HFF-Myc (cell line): ENCODE data around the gene CBLN3.
"Not testable (repeated sequence)": the region's sequence is repeated elsewhere in the genome, so short reads cannot be mapped to it uniquely, and the experiment has no call there.

Experiments
- DNase-seq: peaks from one replicate; pipeline ENCODE4 v3.0.0-alpha.2; 2011; ENCODE audit warnings: low read depth; ENCODE audit errors: extremely low read depth
- H3K4me3 ChIP-seq: replicated peaks from 2 replicates; pipeline ENCODE4 v1.5.1; 2011; ENCODE audit warnings: low read depth, mild to moderate bottlenecking, control low read depth, low read length
- TF ChIP-seq, protein P1 (sequence below): IDR thresholded peaks from 2 replicates; pipeline ENCODE4 v1.5.1; 2012; ENCODE audit warnings: mild to moderate bottlenecking, low read depth, low read length, control low read depth; ENCODE audit errors: missing control alignments

The CBLN3 gene

DNA sequence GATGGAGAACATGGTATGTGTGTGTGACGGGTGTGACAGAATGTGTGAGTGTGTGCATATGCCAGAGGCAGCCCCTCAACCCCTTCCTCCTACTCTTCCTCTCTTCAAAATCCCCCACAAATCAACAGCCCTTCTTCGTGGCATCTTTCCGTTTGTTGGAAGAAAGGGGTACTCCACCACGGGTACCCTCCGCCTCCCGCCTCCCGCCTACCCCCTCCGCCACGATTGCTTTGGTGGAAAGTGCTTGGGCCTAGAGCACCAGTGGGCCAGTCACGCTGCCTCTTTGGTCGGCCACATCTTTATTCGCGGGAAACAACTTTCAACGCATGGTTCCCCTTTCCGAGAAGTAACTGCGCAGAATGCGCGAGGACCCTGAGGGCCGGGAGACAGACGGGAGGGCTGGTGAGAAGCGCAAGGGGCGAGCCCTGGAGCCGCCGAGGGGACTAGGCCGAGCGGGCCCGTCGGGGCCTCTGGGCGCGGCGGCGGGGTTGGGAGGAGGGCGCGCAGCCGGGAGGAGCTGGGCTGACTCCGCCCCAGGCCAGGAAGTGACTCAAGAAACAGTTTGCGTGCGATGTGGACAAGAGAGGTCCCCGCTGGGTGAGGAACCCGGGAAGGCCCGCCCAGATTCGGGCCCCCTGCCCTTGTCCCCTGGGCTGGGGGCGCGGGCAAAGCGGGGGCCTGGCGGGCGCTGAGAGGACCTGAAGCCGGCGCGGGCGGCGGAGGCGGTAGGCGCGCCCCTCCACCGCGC is at the start of gene CBLN3, which contains the start of gene KHNYN:
CBLN3 (minus strand) TSS at position 274 of the 748 bp plus-strand sequence. CDS start 614 bp downstream, outside the sequence.
KHNYN (plus strand) TSS at position 560 of the 748 bp plus-strand sequence. CDS start 777 bp downstream, outside the sequence.
- peak; percentile 70 for DNase-seq
- peak within 1 kb of the TSS; percentile 61 for H3K4me3 ChIP-seq
- TF ChIP-seq, protein P1, sequence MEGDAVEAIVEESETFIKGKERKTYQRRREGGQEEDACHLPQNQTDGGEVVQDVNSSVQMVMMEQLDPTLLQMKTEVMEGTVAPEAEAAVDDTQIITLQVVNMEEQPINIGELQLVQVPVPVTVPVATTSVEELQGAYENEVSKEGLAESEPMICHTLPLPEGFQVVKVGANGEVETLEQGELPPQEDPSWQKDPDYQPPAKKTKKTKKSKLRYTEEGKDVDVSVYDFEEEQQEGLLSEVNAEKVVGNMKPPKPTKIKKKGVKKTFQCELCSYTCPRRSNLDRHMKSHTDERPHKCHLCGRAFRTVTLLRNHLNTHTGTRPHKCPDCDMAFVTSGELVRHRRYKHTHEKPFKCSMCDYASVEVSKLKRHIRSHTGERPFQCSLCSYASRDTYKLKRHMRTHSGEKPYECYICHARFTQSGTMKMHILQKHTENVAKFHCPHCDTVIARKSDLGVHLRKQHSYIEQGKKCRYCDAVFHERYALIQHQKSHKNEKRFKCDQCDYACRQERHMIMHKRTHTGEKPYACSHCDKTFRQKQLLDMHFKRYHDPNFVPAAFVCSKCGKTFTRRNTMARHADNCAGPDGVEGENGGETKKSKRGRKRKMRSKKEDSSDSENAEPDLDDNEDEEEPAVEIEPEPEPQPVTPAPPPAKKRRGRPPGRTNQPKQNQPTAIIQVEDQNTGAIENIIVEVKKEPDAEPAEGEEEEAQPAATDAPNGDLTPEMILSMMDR = no peak

DNA sequence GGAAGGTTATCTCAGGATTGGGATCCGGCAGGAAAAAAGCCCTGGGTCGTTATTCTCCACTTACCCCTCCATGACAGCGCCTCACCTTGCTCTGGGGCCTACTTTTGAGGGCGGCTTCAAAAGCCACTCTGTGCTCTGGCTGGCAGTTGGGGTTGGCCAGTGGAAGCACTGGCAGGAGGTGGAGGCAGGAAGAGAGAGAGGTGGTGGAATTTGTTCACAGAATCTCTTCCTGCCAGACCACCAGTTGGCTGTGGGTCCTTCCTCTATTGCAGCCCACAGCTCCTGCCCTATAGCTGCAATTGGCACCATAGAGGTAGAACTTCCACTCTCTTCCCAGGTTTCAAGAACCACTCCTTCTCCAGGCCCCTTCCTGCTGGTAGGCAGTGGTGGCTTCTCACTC is 45.8 kb upstream of the CBLN3 start:
- no peak for DNase-seq
- TF ChIP-seq, protein P1 = no peak
- no peak overlapping the region for H3K4me3 ChIP-seq

DNA sequence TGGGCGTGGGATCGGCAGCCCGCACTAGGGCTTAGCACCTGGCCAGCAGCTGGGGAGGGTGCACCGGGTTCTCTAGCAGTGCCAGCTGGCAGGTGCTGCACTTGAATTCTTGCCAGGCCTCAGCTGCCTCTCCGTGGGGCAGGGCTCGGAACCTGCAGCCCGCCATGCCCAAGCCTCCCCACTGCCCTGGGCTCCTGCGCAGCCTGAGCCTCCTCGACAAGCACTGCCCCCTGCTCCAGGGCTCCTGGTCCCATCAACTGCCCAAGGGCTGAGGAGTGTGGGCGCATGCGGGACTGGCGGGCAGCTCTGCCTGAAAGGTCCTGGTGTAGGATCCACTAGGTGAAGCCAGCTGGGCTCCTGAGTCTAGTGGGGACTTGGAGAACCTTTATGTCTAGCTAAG is 43.7 kb upstream of the CBLN3 start:
- no peak overlapping the region for H3K4me3 ChIP-seq
- TF ChIP-seq, protein P1 = no peak
- DNase-seq = no peak

DNA sequence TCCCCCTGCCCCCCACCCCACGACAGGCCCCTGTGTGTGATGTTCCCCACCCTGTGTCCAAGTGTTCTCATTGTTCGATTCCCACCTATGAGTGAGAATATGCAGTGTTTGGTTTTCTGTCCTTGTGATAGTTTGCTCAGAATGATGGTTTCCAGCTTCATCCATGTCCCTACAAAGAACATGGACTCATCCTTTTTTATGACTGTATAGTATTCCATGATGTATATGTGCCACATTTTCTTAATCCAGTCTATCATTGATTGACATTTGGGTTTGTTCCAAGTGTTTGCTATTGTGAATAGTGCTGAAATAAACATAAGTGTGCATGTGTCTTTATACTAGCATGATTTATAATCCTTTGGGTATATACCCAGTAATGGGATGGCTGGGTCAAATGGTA is 41.0 kb upstream of the CBLN3 start:
- not testable (repeated sequence) for H3K4me3 ChIP-seq, DNase-seq

DNA sequence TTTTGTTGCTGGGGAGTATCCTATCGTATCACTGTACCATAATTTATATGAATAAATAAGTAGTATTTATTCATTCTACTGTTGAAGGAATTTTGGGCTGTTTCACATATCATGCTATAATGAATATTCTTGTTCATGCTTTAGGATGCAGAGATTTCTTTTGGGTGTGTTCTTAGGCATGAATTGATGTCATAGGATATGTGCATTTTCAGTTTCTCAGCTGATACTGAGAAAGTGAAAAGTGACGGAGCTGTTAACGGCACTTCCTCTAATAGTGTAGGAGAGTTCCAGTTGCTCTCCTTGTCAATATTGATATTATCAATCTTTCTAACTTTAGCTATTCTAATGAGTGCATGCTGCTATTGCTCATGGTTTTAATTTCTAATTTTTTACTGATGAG is 36.3 kb upstream of the CBLN3 start:
- no peak for DNase-seq
- TF ChIP-seq, protein P1 = no peak
- no peak overlapping the region for H3K4me3 ChIP-seq

DNA sequence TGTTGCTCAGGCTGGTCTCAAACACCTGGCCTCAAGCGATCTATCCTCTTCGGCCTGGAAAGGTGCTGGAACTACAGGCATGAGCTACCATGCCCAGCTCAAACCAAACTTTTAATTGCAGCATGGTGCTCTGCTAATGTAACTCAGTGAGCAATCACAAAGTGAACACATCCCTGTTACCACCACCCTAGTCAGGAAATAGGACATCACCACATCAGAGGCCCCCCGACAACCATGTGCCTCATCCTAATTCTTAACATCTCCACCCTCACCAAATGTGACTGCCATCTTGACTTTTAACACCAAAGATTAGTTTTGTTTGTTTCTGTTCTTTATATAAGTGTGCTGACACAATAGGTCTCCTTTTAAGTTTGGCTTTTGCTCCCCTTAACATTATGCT is 35.9 kb upstream of the CBLN3 start:
- TF ChIP-seq, protein P1 = no peak
- DNase-seq = no peak
- no peak overlapping the region for H3K4me3 ChIP-seq

DNA sequence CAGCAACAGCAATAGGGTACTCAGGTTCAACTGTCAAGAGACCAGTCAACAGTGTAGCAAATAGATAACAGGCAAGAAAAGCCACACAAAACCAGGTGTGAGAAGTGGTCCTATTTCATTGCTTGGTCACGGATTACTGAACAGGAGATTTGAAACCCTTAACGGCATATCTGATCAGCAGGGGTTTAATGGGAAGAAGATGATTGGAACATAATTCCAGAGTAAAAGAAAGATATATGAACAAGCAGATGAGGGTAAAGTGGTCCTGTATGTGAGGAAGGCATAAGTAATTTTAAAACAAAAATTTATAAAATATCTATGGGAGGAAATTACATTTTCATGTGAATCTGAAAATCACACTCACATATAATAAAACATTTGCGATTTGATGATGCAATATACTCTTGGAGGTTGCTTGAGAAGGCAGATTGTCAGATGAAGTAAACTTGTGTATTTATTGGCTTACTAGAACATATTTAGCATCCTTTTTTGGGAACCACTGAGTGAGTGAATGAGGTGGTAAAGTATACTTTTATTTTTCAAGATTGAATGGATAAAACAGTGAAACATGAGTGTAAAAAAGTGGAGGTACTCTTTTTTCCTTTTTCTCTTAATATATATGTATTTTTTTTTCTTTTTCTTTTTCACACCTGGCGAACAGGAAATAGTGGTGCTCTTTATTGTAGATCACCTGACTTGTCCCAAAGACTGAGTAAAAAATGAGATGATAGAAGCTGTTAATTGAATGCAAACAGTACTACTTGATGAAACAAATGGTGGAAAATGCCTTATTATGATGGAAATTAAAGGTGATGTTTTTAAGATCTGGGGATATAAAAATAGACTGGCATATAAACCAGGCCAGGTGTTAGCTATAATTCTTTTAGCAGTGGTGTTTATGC is 34.7 kb upstream of the CBLN3 start:
- no peak for DNase-seq
- no peak overlapping the region for H3K4me3 ChIP-seq
- TF ChIP-seq, protein P1 = no peak
